Measurements from ENCODE around the gene COQ9.

Gene COQ9

DNA sequence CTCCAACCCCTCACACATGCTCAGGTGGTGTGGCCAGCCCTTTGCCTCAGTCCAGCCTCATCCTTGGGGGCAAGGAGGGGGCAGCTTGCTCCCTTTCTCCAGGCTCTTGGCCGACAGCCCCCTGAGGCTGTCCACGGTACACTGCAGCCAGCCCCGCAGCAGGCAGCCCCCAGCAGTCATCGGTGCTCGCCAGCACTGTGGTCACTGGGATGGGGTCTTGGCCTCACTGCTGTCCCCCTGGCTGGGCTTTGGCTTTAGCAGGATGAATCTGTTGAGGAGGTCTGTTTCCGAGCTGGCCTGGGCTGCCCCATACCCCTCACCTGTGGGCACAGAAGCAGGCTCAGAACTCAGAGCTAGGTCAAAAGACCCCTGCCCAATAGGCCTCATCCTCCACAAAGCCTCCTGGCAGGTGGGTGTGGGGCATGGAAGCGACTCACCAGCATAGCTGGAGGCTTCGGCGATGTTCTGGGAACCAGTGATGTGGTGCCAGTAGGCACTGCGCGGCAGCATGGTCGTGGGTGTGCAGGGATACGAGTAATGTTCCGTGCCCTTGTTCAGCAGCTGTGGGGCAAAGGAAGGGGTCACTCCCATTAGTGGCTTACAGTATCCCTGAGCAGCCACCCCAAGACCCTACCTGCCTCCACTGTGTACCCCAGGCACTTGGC is 26.0 kb downstream of the COQ9 start:
- no peak for DNase-seq

GRCh38 chr16:57473906-57474305 is 26.6 kb downstream of the COQ9 start:
- DNase-seq = no peak

DNA sequence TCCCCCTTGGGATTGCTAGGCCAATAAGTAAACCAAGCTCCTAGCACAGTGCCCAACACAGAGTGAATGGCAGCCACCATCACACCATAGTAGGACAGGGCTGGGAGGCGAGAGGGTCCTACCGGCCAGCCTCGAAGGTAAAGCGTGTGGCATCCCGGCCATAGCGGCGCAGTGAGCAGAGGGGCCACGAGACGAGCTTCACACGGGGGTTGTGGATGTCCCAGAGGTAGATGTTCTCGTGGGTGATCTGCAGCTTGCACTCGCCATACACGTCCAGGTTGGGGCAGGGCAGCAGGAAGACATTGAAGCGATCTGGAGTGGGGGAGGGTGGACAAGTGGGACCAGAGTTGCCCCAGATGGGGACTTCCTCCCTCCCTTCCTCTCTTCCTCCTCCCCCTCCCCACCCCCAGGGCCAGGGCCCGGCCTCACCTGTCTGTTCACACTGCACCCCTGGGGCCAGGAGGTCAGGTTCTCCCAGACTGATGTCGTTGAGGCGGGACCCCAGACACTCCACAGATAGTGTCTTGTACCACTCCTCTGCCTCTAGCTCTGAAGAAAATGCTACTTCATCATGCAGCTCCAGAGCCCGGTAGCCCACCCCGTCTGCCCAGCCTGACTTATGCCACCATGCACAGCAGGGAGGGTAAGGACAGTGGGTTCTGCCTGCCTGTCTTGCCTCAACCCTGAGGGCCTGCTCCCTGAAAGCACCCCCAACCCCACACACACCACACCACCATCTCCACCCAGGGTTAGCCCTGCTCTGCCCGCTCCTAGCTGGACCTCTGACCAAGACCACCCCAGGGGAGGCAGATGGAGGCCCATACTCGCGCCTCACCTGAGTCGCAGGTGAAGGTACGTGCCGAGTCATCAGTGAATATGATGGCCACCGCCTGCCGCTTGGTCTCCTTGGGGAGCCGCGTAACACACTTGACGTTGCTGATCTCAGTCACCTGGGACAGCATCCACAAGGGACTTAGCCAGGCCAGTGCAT is 27.7 kb downstream of the COQ9 start:
- DNase-seq = no peak

DNA sequence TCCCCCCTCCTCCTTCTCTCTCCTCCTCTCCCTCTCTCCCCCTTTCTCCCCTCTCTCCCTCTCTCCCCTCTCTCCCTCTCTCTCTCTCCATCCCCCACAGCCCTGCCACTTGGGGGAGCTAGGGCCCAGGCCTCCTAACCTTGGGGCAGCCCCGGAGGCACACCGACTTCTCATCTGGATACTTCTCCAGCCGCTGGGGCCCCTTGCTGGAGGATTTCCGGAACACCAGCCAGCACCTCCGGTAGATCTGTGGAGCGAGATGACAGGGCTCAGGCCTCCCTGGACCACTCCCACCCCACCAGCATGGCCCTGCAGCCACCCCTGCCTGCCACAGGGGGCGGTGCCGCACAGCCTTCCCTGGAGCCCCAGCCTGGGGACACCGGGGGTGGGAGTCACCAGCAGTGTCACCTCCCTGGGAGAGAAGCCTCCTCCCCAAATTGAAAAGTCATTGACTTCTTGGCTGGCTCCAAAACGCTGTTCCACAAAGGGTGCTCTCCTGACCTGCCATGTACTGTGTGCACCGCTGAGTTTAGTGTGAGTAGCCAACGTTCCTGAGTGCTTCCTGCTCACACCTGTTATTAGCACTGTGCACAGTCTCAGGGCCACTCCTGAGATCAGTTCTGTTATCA is 28.5 kb downstream of the COQ9 start:
- no peak for DNase-seq

DNA sequence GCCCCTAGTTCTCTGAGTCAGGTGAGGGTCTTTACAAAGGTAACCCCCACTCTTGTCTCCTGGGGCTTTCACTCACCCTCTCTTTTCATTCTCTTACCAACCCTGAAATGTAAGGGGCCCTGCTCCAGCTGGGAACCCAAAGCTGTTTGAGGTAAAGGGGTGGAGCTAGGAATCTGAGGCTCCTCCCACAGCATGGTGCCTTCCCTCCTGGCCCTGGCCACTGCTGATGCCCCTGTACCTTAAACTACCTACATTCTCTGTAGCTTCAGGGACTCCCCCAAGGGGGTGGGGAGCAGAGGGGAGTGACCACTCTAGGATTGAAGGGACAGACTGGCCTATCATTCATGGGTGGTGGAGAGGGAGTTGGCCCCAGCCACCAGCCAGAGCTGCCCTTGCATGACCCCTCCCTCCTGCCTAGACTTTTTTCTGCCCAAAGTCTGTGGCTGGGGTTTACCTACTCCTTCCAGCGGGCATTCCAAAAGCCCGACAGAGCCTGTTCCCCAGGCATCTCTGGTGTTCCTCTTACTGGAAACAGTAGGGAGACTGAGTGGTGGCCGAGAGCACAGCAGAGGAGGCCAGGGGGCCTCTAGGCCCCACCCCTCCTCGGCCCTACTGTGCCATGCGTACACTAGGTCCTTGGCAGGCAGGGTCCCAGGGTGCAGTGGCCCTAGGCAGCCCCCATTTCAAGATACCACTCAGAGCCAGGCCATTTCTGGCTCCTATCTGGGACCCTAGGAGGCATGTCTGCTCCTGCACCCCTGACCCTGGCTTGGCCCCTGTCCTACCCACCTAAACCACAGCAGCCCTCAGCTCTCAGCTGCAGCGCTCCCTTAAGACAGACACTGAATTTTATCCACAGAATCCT is 29.5 kb downstream of the COQ9 start:
- no peak for DNase-seq

DNA sequence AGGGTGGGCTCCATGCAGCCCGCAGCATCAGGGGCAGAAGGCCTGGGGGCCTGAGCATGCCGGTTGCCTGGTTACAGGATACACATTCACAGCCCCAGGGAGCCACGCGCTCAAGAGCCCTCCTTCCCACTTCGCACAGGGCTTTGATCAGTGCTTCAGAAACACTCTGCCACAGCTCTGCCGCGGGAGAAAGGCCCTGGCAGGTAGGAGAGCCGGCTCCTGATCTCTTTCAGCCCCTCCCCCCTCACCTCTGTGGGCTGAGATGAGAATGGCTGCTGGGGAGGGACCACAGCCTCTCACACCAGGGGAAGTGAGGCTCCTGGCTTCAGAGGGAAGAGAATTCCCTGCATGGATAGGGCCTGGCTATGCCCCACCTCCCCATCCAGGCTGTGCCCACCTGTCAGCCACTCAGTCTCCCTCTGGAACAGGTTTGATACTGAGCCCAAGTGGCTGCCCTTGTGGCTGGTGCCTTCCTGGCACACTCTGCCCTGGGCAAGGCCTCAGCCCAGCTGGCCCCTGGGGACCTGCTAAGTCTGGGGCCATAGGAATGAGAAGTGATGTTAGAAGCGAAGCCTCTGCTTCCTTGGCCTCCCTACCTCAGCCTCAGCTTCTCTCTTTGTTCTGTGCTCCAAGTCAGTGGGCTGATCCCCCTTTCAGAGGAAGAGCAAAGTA is 30.4 kb downstream of the COQ9 start:
- DNase-seq = no peak

DNA sequence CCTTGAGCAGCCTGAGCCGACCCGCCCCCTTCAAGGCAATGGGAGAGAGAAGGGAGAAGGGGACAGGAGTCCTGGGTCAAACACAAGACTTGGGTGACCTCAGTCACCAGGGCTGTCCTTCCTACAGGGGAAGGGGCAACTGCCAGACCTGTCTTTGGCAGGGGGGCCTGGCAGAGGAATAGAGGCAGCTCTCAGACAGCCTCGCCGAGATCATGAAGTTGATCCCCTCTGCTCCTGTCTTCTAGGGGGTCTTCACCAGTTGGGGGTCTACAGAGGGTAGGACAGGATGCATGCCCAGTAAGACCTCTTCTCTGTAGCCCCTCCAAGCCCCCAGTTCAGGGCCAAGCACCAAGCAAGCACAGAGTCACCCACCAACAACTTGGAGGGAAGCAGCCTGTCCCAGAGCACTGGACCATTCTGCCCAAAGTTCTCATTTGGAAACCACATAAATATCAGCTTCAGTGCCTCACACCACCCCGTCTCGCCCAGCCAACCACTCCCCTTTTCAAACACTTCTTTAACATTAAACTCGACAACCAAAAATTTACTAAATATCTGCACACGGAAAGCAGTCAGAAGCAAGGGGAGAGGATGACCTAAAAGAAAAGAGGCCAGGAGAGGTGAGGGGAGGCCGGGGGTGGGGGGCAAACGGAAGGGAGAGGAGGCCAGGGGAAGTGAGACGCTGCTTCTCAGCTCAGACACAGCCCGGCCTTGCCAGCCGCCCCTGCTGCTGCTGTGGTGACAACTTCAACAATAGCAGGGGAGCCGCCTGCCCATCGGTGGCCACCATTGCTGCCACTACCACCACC is 31.3 kb downstream of the COQ9 start:
- no peak for DNase-seq

GRCh38 chr16:57479205-57479975 is 32.1 kb downstream of the COQ9 start:
- DNase-seq = no peak

DNA sequence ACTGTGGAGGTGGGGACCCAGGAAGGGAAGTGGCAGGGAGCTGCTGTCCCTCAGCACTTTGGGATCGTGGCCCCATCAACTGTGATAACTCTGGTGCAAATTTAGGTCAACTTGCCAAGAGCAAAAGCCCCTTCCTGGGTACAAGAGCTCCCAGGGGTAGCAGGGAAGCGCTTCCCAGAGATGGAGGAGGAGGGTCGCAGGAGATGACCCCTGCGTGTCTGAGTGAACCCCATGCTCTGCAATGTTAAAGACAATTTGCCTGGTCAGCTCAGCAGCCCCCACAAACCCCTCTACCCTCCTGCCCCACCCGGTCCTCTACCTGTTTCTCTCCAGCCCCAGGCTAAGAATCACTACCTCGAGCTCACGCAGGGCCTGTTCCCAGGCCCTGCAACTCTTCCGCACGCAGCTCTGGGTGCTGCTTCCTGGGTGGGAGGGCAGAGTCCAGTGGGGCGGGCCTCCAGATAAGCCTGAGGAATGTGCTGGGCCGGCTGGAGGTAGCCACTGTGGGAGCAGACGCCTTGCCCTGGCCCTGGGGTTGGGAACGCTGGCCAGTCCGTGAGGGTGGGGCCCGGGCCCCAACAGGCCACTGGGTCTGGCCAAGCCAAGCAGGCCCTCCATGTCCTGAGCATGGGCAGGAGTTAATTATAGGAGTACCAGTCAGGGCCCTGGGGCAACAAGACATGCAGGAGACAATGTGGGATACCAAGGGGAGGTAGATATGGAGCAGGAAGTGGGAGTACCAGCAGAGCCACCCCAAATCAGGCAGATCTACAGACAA is 32.9 kb downstream of the COQ9 start:
- DNase-seq = no peak

GRCh38 chr16:57480754-57481230 is 33.5 kb downstream of the COQ9 start:
- DNase-seq = no peak

- no peak for DNase-seq
Observed at GRCh38 chr16:57481421-57481820, 34.1 kb downstream of the COQ9 start.

GRCh38 chr16:57482845-57483545 is 35.7 kb downstream of the COQ9 start:
- no peak for DNase-seq

GRCh38 chr16:57483725-57484514 is 36.6 kb downstream of the COQ9 start:
- DNase-seq = no peak

- DNase-seq = no peak
Observed at GRCh38 chr16:57484515-57485005, 37.3 kb downstream of the COQ9 start.

DNA sequence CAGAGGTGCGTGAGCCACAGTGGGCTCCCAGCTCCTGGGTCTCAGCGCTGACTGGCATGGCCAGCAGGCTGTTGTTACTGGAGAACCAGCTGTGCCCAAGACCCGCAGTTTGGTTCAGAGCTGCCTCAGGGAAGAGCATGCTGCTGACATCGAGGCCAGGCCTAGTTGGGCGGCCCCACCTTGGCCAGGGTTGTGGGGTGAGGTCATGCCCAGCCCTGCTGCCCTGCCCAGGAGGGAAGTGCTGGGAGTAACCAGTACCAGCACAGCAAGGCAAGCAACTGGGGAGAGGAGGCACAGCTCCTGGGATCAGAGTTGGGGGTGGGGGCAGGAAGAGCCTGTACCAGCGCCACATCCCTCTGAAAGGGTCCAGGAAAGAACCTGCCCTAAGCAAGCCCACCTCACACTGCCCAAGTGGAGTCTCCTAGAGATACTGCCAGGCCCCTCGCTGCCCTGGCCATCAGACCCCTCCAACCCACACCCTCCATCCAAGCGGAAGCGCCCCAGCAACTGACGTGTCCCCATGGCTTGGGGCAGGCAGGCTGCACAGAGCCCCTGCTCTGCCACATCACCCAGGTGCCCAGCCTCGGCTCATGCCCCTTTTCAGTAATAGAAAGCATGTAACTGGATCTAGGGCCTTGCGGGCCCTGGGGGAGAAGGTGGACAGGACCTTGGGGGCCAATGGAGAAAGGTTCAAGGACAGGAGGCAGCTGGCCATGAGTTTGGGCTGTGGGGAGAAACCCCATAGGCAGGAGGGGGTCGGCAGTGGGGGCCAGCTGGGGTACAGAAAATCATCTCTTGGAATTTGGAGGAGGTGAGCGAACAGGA is 38.0 kb downstream of the COQ9 start:
- no peak for DNase-seq
